Keratinocyte (primary cell): ENCODE results near the gene LAP3. TPM values are rescaled to one million over a fixed set of nuclear protein-coding genes. Genes with fewer than 3 reads are reported as not detected.

Source experiments
- DNase-seq: peaks from one replicate; pipeline ENCODE4 v3.0.0-alpha.2; 2011; ENCODE audit warnings: low read depth, missing footprints, low spot score
- FAIRE-seq: peaks from 2 replicates; lab custom pipeline; 2011; peaks lifted over from hg19 to GRCh38; lab: Jason Lieb, UNC
- H2AFZ ChIP-seq: 2 replicates; pipeline ENCODE4 v1.6.0; 2012; ENCODE audit warnings: low read length, control low read depth, inconsistent platforms; ENCODE audit not compliant: control insufficient read depth
- H3K27ac ChIP-seq: 2 replicates; pipeline ENCODE4 v1.5.1; 2011; ENCODE audit warnings: low read length; ENCODE audit not compliant: control insufficient read depth, insufficient read depth
- H3K27me3 ChIP-seq: 3 replicates; pipeline ENCODE4 v1.6.0; 2011; ENCODE audit warnings: low read length; ENCODE audit not compliant: control insufficient read depth, insufficient read depth; ENCODE audit errors: extremely low read depth
- H3K36me3 ChIP-seq, 2 experiments: 2 replicates in 1 of 2; 3 replicates in 1 of 2; pipeline ENCODE4 v1.5.1; 2011; ENCODE audit warnings: low read length in 2 of 2, mild to moderate bottlenecking in 1 of 2; ENCODE audit not compliant: control insufficient read depth in 2 of 2, insufficient read depth in 2 of 2; ENCODE audit errors: extremely low read depth in 1 of 2
- H3K4me1 ChIP-seq: 3 replicates; pipeline ENCODE4 v1.5.1; 2011; ENCODE audit warnings: low read length; ENCODE audit not compliant: control insufficient read depth, insufficient read depth; ENCODE audit errors: extremely low read depth
- H3K4me2 ChIP-seq: 3 replicates; pipeline ENCODE4 v1.6.0; 2011; ENCODE audit warnings: low read depth, low read length; ENCODE audit not compliant: control insufficient read depth, insufficient read depth; ENCODE audit errors: extremely low read depth
- H3K4me3 ChIP-seq, 3 experiments: fragments of 200-600 bp in 1 of 3; sonication (generic) in 1 of 3; 2 replicates in 2 of 3; 3 replicates in 1 of 3; pipeline ENCODE4 v1.5.1; 2011 to 2016; ENCODE audit warnings: low read length in 3 of 3, mild to moderate bottlenecking in 3 of 3, control low read depth in 2 of 3, inconsistent platforms in 1 of 3, low read depth in 1 of 3, mixed read lengths in 1 of 3, mixed run types in 1 of 3, moderate library complexity in 1 of 3; ENCODE audit not compliant: control insufficient read depth in 2 of 3, insufficient read depth in 2 of 3; ENCODE audit errors: extremely low read depth in 1 of 3
- H3K79me2 ChIP-seq: 2 replicates; pipeline ENCODE4 v1.6.0; 2012; ENCODE audit warnings: low read length; ENCODE audit not compliant: control insufficient read depth, insufficient read depth
- H3K9ac ChIP-seq: 3 replicates; pipeline ENCODE4 v1.6.0; 2011; ENCODE audit warnings: low read length; ENCODE audit not compliant: control insufficient read depth, insufficient read depth; ENCODE audit errors: extremely low read depth
- H3K9me1 ChIP-seq: 3 replicates; pipeline ENCODE4 v1.6.0; 2011; ENCODE audit warnings: low read length; ENCODE audit not compliant: control insufficient read depth, insufficient read depth; ENCODE audit errors: extremely low read depth
- H3K9me3 ChIP-seq: 2 replicates; pipeline ENCODE4 v1.5.1; 2012; ENCODE audit warnings: low read depth, low read length; ENCODE audit not compliant: control insufficient read depth
- H4K20me1 ChIP-seq: 3 replicates; pipeline ENCODE4 v1.6.0; 2011; ENCODE audit warnings: low read length; ENCODE audit not compliant: control insufficient read depth, insufficient read depth; ENCODE audit errors: extremely low read depth
- CTCF ChIP-seq, 3 experiments: IDR thresholded peaks in 1 of 3; conservative IDR thresholded peaks in 1 of 3; optimal IDR thresholded peaks in 1 of 3; 2 replicates in 2 of 3; 3 replicates in 1 of 3; pipeline versions ENCODE3 to v1.5.1; 2011; ENCODE audit warnings: low read length in 3 of 3, mild to moderate bottlenecking in 3 of 3, moderate library complexity in 2 of 3, control low read depth in 1 of 3, inconsistent platforms in 1 of 3; ENCODE audit not compliant: insufficient read depth in 2 of 3; ENCODE audit errors: extremely low read depth in 1 of 3
- EZH2 ChIP-seq: IDR thresholded peaks from one replicate; pipeline ENCODE4 v1.6.1; 2012; ENCODE audit warnings: inconsistent platforms, mild to moderate bottlenecking, low read length, moderate library complexity
- dilution Hi-C: fragments of 300-500 bp; cut with MboI; formaldehyde crosslinking; loops from one replicate; pipeline ENCODE4 v1.7.0; 2020; ENCODE audit warnings: low sequenced_read_pairs; ENCODE audit not compliant: extremely low pct_ligation_motif_present
- polyA plus RNA-seq, 5 experiments: library from polyadenylated mRNA; depleted of rRNA in 3 of 5; stranded (reverse) in 3 of 5; stranded (forward) in 1 of 5; unstranded in 1 of 5; fragments of >200 nt; gene quantifications; 1 replicate in 1 of 5; 2 replicates in 3 of 5; 3 replicates in 1 of 5; pipeline versions ENCODE4 v1.2.1 to v1.2.3, GENCODE V29; 2011 to 2012; ENCODE audit warnings: missing spikeins in 2 of 5, low read depth in 1 of 5, low replicate concordance in 1 of 5

Gene LAP3
- polyA plus RNA-seq, 1 donor (not counting 4 experiments of a cell fraction or from before 2014, with no cell fraction given) = 84.8 TPM

- H3K4me1 ChIP-seq = no peaks in the 10 kb centered on the region
- H3K27me3 ChIP-seq = no peaks in the 10 kb centered on the region
- H4K20me1 ChIP-seq = no peaks in the 10 kb centered on the region
- no peaks in the 10 kb centered on the region for H3K9me3 ChIP-seq
- no peak overlapping the region for H3K4me3 ChIP-seq
- dilution Hi-C loops = no loop called here
- no peak overlapping the region for H3K27ac ChIP-seq
- H2AFZ ChIP-seq = no peak overlapping the region
- TF ChIP-seq CTCF (optimal IDR thresholded peaks at IDR 0.05 in 1 of 3, IDR thresholded peaks at IDR 0.05 in 1 of 3, conservative IDR thresholded peaks at IDR 0.05 in 1 of 3; ENCODE audit: extremely low read depth in 1 of 3, insufficient read depth in 2 of 3, low read length in 3 of 3) (no peak), EZH2 (no peak)
- H3K9ac ChIP-seq = no peak overlapping the region
- peaks cover 6% of the 10 kb centered on the region for H3K79me2 ChIP-seq
- DNase-seq = no peak
- no peaks in the 10 kb centered on the region for H3K9me1 ChIP-seq
- H3K4me2 ChIP-seq = no peak overlapping the region
- no peak for FAIRE-seq
- H3K36me3 ChIP-seq = peaks cover 26 to 28% of the 10 kb centered on the region in 2 experiments
Observed at GRCh38 chr4:17583941-17584340, 6.9 kb downstream of the LAP3 start.

- H3K27me3 ChIP-seq = no peaks in the 10 kb centered on the region
- DNase-seq (no peak), FAIRE-seq (no peak)
- no peak overlapping the region for H3K4me2 ChIP-seq
- H2AFZ ChIP-seq = no peak overlapping the region
- no peak overlapping the region for H3K9ac ChIP-seq
- H3K36me3 ChIP-seq = peaks cover 26 to 30% of the 10 kb centered on the region in 2 experiments
- TF ChIP-seq CTCF (optimal IDR thresholded peaks at IDR 0.05 in 1 of 3, IDR thresholded peaks at IDR 0.05 in 1 of 3, conservative IDR thresholded peaks at IDR 0.05 in 1 of 3; ENCODE audit: extremely low read depth in 1 of 3, insufficient read depth in 2 of 3, low read length in 3 of 3) (no peak), EZH2 (no peak)
- no peaks in the 10 kb centered on the region for H4K20me1 ChIP-seq
- no peaks in the 10 kb centered on the region for H3K4me1 ChIP-seq
- dilution Hi-C loops = no loop called here
- H3K9me3 ChIP-seq = no peaks in the 10 kb centered on the region
- no peak overlapping the region for H3K27ac ChIP-seq
- no peak overlapping the region for H3K4me3 ChIP-seq
- H3K9me1 ChIP-seq = no peaks in the 10 kb centered on the region
- no peaks in the 10 kb centered on the region for H3K79me2 ChIP-seq
Observed at GRCh38 chr4:17584521-17585213, 7.7 kb downstream of the LAP3 start.
